ENCODE data around the gene INCENP. TPM values are rescaled to one million over a fixed set of nuclear protein-coding genes. Genes with fewer than 3 reads are reported as not detected.
A peak's percentile ranks its signal among the peaks of the same experiment; 100 is the strongest.

INCENP gene
- total RNA-seq, 2 donors from 2014 or later = 8.8 to 13.0 TPM

DNA sequence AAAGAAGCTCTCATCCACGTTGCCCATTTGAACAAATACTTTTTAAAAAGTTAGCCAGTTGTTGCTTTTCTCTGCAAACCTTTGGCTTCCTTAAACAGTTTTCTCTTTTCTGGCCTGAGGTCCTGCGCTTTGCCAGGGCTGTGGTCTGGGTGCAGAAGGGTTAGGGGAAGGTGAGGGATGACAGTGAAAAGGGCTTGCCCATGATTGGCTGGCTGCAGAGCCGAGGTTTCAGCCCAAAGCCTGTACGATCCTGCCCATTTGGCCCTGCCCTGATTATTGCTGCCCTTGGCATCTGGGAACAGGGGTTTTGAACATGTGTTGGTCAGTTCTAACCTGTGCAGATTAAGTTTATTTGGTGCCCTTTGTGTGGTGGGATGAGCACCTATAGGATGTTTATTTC, 1.5 kb downstream of the INCENP start:
- H3K4me3 ChIP-seq = peak overlapping the region; percentile 98
- ATAC-seq (ENCODE audit: insufficient number of reproducible peaks, low FRiP score, low read depth) = no peak
- DNase-seq (ENCODE audit: low spot score) = no peak
- H3K27me3 ChIP-seq (replicated peaks; ENCODE audit: insufficient read depth) = no peaks in the 10 kb centered on the region
- H3K4me1 ChIP-seq (ENCODE audit: control insufficient read depth in 1 of 2, low read depth in 2 of 2) = peaks cover 7 to 15% of the 10 kb centered on the region in 2 donors
- H3K9me3 ChIP-seq = no peaks in the 10 kb centered on the region
- no peak overlapping the region for H3K27ac ChIP-seq
- TF ChIP-seq, protein P1, sequence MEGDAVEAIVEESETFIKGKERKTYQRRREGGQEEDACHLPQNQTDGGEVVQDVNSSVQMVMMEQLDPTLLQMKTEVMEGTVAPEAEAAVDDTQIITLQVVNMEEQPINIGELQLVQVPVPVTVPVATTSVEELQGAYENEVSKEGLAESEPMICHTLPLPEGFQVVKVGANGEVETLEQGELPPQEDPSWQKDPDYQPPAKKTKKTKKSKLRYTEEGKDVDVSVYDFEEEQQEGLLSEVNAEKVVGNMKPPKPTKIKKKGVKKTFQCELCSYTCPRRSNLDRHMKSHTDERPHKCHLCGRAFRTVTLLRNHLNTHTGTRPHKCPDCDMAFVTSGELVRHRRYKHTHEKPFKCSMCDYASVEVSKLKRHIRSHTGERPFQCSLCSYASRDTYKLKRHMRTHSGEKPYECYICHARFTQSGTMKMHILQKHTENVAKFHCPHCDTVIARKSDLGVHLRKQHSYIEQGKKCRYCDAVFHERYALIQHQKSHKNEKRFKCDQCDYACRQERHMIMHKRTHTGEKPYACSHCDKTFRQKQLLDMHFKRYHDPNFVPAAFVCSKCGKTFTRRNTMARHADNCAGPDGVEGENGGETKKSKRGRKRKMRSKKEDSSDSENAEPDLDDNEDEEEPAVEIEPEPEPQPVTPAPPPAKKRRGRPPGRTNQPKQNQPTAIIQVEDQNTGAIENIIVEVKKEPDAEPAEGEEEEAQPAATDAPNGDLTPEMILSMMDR (IDR thresholded peaks at IDR 0.05) = no peak
- no peaks in the 10 kb centered on the region for H3K36me3 ChIP-seq

DNA sequence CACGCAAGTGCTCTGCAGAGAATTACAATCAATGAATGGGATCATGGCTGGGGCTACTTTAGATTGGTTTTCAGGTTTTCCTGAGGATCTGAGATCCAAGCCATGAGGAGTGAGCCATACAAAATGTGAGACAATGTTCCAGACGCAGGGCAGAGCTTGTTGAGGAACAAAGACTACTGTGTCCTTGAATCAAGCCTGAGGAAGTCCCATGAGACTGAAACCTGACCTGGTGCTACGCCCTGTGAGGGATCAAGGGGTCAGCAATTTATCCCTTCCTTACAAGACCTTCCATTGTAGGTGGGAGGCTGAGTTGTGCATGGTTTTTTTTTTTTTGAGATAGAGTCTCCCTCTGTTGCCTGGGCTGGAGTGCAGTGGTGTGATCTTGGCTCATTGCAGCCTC, 2.1 kb downstream of the INCENP start:
- Histone ChIP-seq H3K27ac (no peak overlapping the region), H3K9me3 (no peaks in the 10 kb centered on the region), H3K36me3 (peaks cover 3% of the 10 kb centered on the region), H3K4me1 (ENCODE audit: control insufficient read depth in 1 of 2, low read depth in 2 of 2) (peaks cover 7 to 15% of the 10 kb centered on the region in 2 donors), H3K4me3 (no peak overlapping the region), H3K27me3 (replicated peaks; ENCODE audit: insufficient read depth) (no peaks in the 10 kb centered on the region)
- TF ChIP-seq, protein P1 (IDR thresholded peaks at IDR 0.05) = no peak
- DNase-seq (ENCODE audit: low spot score) (no peak), ATAC-seq (ENCODE audit: insufficient number of reproducible peaks, low FRiP score, low read depth) (no peak)

DNA sequence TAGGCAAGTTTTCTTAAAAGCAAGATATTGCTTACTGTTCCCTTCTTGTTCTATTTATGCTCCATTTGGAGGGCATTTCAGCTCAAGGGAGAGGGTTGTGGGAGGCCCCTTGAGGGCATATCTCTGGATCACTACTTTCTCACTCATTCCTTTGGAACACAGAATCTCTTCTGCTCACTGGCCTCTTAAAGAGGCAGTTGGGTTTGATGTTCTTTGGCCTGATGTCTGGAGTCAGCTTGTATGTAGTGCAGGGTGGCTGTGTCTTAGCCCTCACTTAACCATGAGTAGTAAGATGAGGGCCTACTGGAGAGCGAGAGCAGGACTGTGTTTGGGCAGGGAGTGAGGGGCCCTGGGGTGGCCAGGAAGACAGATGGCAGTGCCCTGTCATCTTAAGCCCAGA, 3.6 kb downstream of the INCENP start:
- no peak overlapping the region for H3K4me3 ChIP-seq
- H3K4me1 ChIP-seq (ENCODE audit: control insufficient read depth in 1 of 2, low read depth in 2 of 2) = peaks cover 7 to 15% of the 10 kb centered on the region in 2 donors
- DNase-seq (ENCODE audit: low spot score) (no peak), ATAC-seq (ENCODE audit: insufficient number of reproducible peaks, low FRiP score, low read depth) (no peak)
- TF ChIP-seq, protein P1 (IDR thresholded peaks at IDR 0.05) = no peak
- no peaks in the 10 kb centered on the region for H3K27me3 ChIP-seq (replicated peaks; ENCODE audit: insufficient read depth)
- H3K27ac ChIP-seq = no peak overlapping the region
- no peaks in the 10 kb centered on the region for H3K9me3 ChIP-seq
- H3K36me3 ChIP-seq = peaks cover 7% of the 10 kb centered on the region

DNA sequence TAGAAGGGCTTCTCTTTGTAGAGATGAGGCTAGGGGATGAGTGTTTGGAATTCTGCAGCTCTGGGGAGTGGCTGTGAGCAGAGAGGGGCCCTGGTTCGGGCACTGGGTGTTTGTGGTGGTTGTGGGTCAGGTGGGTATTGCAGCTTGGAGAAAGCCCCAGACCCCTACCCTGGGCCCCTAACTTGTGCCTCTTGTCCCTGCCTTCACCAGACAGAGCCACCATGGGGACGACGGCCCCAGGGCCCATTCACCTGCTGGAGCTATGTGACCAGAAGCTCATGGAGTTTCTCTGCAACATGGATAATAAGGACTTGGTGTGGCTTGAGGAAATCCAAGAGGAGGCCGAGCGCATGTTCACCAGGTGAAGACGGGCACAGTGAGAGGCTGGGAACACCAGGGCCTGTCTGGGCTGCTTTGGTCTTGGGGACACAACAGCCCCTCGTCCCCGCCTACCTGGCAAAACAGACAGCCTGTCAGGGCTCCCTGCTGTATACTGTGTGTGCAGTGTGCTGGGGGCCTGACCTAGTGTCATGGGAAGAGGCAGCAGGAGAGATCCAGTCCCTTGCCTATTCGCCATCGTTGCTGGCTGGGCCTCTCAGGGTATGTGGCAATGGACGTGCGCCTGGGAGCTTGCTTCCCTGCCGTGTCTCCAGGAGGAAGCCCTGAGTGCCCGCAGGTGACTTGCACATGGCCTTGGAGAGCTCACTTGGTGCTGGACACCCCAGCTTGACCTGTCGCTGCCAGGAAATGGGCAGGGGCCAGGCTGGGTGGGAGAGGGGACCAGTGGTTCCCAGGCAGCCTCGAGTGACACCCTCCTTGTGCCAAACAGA, 4.3 kb downstream of the INCENP start:
- no peak for DNase-seq (ENCODE audit: low spot score)
- no peak for ATAC-seq (ENCODE audit: insufficient number of reproducible peaks, low FRiP score, low read depth)

DNA sequence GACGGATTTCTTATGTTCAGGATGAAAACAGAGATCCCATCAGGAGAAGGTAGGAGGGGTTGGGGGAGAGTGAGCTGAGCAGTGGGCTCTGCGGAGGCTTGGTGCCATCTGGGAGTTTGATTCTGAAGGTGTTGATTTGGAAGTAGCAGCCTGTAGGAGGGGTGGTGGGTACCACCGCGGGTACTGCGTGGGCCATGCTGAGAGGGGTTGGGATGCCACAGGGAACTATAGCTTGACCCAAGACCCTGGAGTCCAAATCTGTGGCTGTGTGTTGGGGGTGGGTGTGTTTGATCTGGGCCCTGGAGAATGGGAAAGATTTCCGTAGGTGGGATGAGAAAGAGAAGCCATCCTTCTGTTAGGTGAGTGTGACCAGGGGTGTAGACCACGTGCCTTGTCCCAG, 5.0 kb downstream of the INCENP start:
- H3K4me1 ChIP-seq (ENCODE audit: control insufficient read depth in 1 of 2, low read depth in 2 of 2) = peaks cover 7 to 15% of the 10 kb centered on the region in 2 donors
- no peak for DNase-seq (ENCODE audit: low spot score)
- H3K27me3 ChIP-seq (replicated peaks; ENCODE audit: insufficient read depth) = no peaks in the 10 kb centered on the region
- H3K36me3 ChIP-seq = peaks cover 7% of the 10 kb centered on the region
- ATAC-seq (ENCODE audit: insufficient number of reproducible peaks, low FRiP score, low read depth) = no peak
- H3K9me3 ChIP-seq = no peaks in the 10 kb centered on the region
- H3K4me3 ChIP-seq = no peak overlapping the region
- TF ChIP-seq, protein P1 (IDR thresholded peaks at IDR 0.05) = no peak
- H3K27ac ChIP-seq = no peak overlapping the region

More for the DNA sequence above, 4.3 kb downstream of the INCENP start:
- no peaks in the 10 kb centered on the region for H3K27me3 ChIP-seq (replicated peaks; ENCODE audit: insufficient read depth)
- no peaks in the 10 kb centered on the region for H3K9me3 ChIP-seq
- TF ChIP-seq, protein P1 (IDR thresholded peaks at IDR 0.05) = no peak
- H3K4me3 ChIP-seq = no peak overlapping the region
- peaks cover 7 to 15% of the 10 kb centered on the region in 2 donors for H3K4me1 ChIP-seq (ENCODE audit: control insufficient read depth in 1 of 2, low read depth in 2 of 2)
- peaks cover 7% of the 10 kb centered on the region for H3K36me3 ChIP-seq
- no peak overlapping the region for H3K27ac ChIP-seq

Data from thoracic aorta (tissue), 2 donors.